IPS-15b (cell line): ENCODE measurements around the gene ALDH7A1.
A peak's percentile ranks its signal among the peaks of the same experiment; 100 is the strongest.
"Not testable (repeated sequence)": the region's sequence is repeated elsewhere in the genome, so short reads cannot be mapped to it uniquely, and the experiment has no call there.

ENCODE experiments used
- H3K27me3 ChIP-seq: one replicate; pipeline ENCODE4 v1.6.1; 2013; ENCODE audit warnings: low read length; ENCODE audit not compliant: control insufficient read depth, insufficient read depth
- H3K36me3 ChIP-seq: one replicate; pipeline ENCODE4 v1.6.1; 2013; ENCODE audit warnings: low read length; ENCODE audit not compliant: control insufficient read depth, insufficient read depth
- H3K4me1 ChIP-seq: one replicate; pipeline ENCODE4 v1.6.1; 2013; ENCODE audit warnings: mild to moderate bottlenecking, low read length; ENCODE audit not compliant: control insufficient read depth, insufficient read depth
- H3K4me3 ChIP-seq: one replicate; pipeline ENCODE4 v1.5.1; 2013; ENCODE audit warnings: low read depth, low read length
- H3K9ac ChIP-seq: one replicate; pipeline ENCODE4 v1.6.1; 2013; ENCODE audit warnings: low read depth, mild to moderate bottlenecking, low read length
- H3K9me3 ChIP-seq: one replicate; pipeline ENCODE4 v1.6.1; 2013; ENCODE audit warnings: mild to moderate bottlenecking, low read length; ENCODE audit not compliant: control insufficient read depth, insufficient read depth

Gene ALDH7A1

DNA sequence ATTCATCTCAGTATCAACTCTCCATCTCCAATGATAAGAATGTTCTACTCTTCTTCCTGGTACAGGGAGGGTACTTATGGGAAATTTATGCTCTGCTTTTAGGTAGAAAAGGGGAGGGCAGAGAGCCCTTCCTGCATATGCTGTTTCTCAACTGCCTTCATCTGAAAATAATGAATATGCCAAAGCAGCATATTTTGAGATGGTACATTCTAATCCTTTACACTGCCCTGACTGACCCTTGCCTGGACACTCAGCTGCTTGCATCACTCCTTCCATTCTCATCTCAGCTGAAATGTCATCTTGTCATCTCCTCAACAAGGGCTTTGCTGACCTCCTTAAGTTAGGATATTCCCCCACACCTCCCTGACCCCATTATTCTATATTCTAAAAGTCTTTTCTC, 68.5 kb downstream of the ALDH7A1 start:
- no peak overlapping the region for H3K9ac ChIP-seq
- no peak overlapping the region for H3K4me3 ChIP-seq
- H3K27me3 ChIP-seq, result no peaks in the 10 kb centered on the region
- H3K9me3 ChIP-seq, result no peaks in the 10 kb centered on the region
- H3K4me1 ChIP-seq, result peaks cover 4% of the 10 kb centered on the region
- no peaks in the 10 kb centered on the region for H3K36me3 ChIP-seq

DNA sequence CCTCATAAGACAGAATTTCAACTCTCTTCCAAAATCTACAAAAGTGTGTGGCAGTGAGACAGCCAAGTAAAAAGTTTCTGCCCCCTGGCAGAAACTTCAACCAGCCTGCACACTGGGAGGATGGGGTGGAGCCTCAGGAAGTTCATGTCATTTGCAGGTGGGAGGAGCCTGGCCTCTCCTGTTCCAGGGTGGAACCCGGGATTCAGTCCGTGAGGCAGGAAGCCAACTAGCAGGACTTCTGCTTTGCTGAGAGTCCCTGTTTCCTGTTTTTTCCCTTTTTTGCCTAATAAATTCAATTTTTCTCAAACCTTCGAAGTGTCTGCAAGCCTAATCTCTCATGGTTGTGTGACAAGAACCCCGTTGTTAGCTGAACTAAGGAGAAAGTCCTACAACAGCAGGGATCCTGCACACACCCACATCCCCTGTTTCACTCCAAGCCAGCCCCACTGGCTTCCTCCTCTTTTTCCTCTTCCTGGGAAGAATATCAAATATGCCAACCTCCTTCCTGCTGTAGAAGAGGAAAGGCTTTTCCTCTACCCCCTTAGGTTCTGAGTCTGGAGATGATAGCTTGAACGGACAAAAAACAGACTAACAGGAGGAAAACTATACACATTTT, 69.3 kb downstream of the ALDH7A1 start:
- Histone ChIP-seq H3K4me3 (peak overlapping the region; percentile 24), H3K27me3 (no peaks in the 10 kb centered on the region), H3K9me3 (no peaks in the 10 kb centered on the region), H3K36me3 (no peaks in the 10 kb centered on the region), H3K4me1 (peaks cover 4% of the 10 kb centered on the region), H3K9ac (peak overlapping the region; percentile 24)

DNA sequence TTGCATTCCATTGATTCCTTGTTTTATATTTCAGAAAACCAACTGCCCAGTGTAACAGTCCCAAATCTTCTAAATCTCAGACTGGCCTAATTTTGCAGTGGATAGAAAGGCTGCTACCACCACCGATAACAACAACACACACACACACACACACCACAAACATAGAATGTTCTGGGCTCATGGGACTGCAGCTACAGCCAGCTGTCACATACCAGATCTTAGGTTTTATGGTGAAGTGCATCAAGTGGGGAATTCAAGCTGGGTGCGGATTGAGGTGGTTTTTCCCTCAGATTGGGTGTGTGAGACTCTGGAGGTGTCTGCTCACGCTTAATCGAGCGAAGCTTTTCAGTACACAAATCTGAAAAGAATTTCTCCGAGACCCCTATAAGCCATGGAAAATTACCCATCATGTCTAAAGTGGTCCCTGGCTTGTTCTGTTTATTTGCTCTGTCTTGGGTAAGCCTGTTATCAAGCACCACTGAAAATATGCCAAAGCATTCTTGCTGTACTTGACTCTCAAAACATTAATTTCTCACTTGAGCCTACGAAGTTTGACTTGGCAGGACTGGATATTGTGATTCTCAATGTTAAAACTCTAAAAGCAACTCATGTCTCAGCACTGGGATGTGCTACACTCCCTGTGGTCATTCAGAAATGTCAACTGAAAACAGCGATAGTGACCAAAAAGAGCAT, 71.1 kb downstream of the ALDH7A1 start:
- H3K36me3 ChIP-seq, result no peaks in the 10 kb centered on the region
- H3K9me3 ChIP-seq, result no peaks in the 10 kb centered on the region
- no peaks in the 10 kb centered on the region for H3K27me3 ChIP-seq
- peaks cover 4% of the 10 kb centered on the region for H3K4me1 ChIP-seq
- no peak overlapping the region for H3K9ac ChIP-seq
- no peak overlapping the region for H3K4me3 ChIP-seq

DNA sequence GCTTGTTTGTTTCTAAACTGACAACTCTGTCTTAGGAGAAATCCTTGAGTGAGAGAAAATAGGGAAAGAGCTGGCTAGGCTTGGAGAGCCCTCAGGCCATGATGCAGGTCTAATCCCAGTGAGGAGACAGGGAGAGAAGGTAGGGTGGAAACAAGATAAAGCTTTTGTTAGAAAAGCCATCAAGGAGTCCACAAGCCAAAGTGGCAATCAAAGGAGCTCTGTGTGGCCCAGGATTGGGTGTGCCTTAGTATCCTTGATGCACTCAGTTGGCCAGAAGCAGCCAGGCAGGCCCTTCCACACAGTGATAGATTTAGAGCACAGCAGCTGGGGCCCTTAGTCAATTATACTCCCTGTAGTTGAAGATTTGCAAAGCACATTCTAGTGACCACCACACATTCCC, 73.9 kb downstream of the ALDH7A1 start:
- Histone ChIP-seq H3K4me1 (peaks cover 4% of the 10 kb centered on the region), H3K4me3 (no peak overlapping the region), H3K36me3 (no peaks in the 10 kb centered on the region), H3K9me3 (no peaks in the 10 kb centered on the region), H3K9ac (no peak overlapping the region), H3K27me3 (no peaks in the 10 kb centered on the region)

DNA sequence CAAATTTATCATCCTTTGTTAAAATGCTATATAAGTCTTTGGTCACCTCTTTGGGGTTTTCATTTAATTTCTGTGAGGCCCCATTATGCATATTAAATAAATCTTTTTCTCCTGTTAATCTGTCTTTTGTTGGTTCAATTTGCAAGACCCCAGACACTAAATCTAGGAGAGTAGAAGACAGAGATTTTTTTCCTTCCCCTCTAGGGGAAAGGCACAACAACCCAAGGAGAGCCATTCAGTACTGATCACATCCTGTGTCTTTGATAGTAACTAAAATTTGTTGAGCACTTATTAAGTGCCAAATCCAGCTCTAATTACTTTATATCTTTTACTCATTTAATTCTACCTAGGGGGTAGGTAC, 74.4 kb downstream of the ALDH7A1 start:
- H3K36me3 ChIP-seq, result no peaks in the 10 kb centered on the region
- no peaks in the 10 kb centered on the region for H3K4me1 ChIP-seq

DNA sequence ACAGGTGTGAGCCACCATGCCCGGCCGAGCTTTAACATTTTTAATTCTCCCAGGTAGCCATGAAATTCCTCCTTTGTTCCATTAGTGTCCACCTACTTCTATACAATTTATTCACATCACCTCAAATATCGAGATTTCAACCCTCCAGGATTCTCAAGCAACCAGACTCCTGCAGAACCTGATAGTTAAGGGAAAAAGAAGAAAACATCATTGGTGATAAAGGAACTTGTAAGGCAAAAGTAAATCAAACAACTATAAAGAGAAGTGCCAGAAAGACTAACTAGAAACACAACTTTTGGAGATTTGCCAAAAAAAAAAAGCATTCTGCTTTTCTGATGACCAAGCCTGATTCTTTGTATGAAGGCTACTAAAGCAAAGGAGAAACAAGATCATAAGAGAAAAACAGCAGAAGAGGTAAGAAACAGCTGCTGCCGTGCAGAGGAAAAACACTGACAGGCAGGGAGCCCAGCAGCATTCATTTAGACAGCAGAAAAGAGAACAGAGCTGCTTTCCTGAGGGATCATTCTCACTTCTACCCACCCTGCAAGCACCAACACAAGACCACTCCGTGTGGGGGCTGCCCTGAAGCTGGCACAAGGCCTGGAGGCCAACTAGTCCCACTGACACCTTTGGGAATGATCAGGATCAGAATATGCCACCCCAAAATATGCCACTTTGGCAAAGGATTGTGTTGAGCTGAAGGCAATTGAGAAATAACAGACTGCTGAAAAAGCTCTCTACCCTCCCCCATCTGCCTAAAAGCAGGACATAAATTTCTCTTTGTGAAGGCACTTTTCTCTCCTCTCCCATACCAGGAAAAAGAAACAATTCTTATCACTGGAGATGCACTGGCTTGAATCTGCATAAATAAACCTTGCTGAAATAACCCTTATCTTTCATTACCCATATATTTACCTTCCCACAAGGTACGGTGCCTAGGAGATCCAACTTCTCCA, 75.1 kb downstream of the ALDH7A1 start:
- H3K4me3 ChIP-seq, result no peak overlapping the region
- no peaks in the 10 kb centered on the region for H3K4me1 ChIP-seq
- no peaks in the 10 kb centered on the region for H3K36me3 ChIP-seq
- H3K27me3 ChIP-seq, result no peaks in the 10 kb centered on the region
- H3K9me3 ChIP-seq, result no peaks in the 10 kb centered on the region
- H3K9ac ChIP-seq, result no peak overlapping the region

More for the DNA sequence above, 74.4 kb downstream of the ALDH7A1 start:
- no peak overlapping the region for H3K9ac ChIP-seq
- H3K9me3 ChIP-seq, result no peaks in the 10 kb centered on the region
- no peaks in the 10 kb centered on the region for H3K27me3 ChIP-seq
- no peak overlapping the region for H3K4me3 ChIP-seq

DNA sequence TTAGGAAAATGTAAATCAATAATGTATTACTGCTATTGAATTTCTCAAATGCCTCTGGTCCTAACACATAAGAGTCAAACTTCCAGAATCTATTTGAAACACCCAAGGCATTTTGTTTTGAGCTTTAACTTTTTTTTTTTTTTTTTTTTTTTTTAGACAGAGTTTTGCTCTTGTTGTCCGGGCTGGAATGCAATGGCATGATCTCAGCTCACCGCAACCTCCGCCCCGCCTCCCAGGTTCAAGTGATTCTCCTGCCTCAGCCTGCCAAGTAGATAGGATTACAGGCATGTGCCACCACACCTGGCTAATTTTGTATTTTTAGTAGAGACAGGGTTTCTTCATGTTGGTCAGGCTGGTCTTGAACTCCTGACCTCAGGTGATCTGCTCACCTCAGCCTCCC, 75.8 kb downstream of the ALDH7A1 start:
- not testable (repeated sequence) for H3K9me3 ChIP-seq, H3K9ac ChIP-seq, H3K4me3 ChIP-seq, H3K36me3 ChIP-seq, H3K27me3 ChIP-seq, H3K4me1 ChIP-seq

DNA sequence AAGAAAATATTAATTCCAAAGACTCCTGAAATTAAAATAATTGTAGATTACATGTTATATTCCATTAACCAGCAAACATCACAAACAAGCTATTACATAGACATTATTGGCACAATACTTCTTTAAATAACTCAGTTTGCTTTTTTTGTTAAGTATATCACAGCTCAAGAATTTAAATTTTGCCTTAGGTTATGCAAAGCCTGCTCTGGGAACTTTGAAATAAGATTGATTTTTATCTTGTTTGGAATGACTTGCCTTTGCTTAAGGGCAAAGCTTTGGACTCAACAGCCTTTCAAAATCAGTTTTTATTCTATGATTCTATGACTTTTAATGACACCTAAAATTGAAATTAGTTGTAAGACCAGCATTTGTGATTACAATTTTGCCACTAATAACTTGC, 78.2 kb downstream of the ALDH7A1 start:
- H3K9me3 ChIP-seq, result no peaks in the 10 kb centered on the region
- H3K9ac ChIP-seq, result no peak overlapping the region
- H3K4me3 ChIP-seq, result no peak overlapping the region
- H3K4me1 ChIP-seq, result no peaks in the 10 kb centered on the region
- H3K27me3 ChIP-seq, result no peaks in the 10 kb centered on the region
- no peaks in the 10 kb centered on the region for H3K36me3 ChIP-seq

DNA sequence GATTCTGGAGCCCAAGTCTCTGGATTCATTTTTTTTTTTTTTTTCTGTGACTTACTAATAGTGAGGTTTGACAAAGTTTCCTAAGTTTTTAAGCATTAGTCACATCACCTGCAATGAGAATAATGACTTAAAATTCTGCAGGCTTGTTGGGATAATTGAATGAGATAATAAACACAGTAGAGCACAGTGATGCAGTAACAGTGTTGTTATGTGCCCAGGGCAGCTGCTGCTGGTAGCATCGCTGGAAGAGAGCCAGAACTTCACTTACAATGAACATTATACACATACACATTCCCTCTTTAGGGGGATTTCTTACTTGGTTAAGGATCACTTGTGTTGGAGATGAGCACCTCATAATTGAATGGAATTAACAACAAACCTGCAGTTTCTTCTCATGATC, 78.9 kb downstream of the ALDH7A1 start:
- no peaks in the 10 kb centered on the region for H3K36me3 ChIP-seq
- H3K9ac ChIP-seq, result no peak overlapping the region
- H3K27me3 ChIP-seq, result no peaks in the 10 kb centered on the region
- H3K4me1 ChIP-seq, result no peaks in the 10 kb centered on the region
- no peak overlapping the region for H3K4me3 ChIP-seq
- no peaks in the 10 kb centered on the region for H3K9me3 ChIP-seq

DNA sequence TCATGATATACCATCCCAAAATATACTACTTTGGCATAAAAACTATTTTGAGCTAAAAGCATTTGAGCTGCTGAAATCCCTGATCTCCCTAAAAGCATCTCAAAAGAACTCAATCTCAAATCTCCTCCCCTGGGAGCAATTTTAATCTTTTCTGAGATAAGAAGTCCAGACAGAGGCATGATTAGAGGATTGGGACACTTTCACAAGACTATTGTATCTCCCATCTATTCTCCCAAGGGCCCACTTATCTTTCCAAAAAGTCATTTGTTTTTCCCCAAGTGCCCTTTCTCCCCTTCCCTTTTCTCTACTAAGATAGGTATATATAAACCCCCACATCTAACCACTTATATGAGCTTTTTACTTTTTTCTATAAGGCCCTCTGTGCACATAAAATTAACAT, 79.7 kb downstream of the ALDH7A1 start:
- Histone ChIP-seq H3K36me3 (no peaks in the 10 kb centered on the region), H3K9ac (no peak overlapping the region), H3K27me3 (no peaks in the 10 kb centered on the region), H3K4me3 (no peak overlapping the region), H3K9me3 (no peaks in the 10 kb centered on the region), H3K4me1 (no peaks in the 10 kb centered on the region)

DNA sequence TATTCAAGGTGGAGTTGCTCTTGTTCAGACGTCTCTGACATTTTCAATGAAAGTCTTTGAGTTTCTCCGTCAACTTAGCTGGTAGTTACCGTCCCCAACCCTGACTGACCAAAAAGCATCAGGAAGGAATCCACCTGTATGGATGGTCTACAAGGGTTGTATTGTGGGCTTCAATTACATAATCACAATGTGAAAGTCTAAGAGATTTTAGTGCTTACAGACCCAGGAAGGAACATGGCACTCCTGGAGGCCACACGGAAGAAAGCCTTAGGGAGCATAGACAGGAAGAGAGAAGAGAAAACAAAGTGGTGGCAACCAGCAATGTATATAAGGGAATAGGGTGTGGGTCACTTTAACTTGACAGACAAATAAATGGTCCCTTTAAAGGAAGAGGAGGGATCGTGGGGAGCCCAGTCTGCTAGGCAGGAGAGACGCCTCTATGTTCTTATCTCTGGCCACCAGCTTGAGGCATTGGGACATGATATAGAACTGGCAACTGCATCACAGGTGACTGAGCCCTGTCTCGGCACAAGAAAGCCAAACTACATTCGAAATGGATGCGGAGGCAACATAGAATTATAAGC, 80.4 kb downstream of the ALDH7A1 start:
- H3K4me1 ChIP-seq, result no peaks in the 10 kb centered on the region
- no peaks in the 10 kb centered on the region for H3K36me3 ChIP-seq
- H3K9me3 ChIP-seq, result no peaks in the 10 kb centered on the region
- no peaks in the 10 kb centered on the region for H3K27me3 ChIP-seq
- no peak overlapping the region for H3K9ac ChIP-seq
- H3K4me3 ChIP-seq, result no peak overlapping the region
